CD4-positive, alpha-beta T cell (primary cell): ENCODE measurements around the gene SLC34A3. TPM values are rescaled to one million over a fixed set of nuclear protein-coding genes. Genes with fewer than 3 reads are reported as not detected.
A peak's percentile ranks its signal among the peaks of the same experiment; 100 is the strongest.

Experiments used
- ATAC-seq: fragments of 200-7000 bp; cut with Tn5 transposase; one replicate; pipeline ENCODE4 v1.10.0; 2022; ENCODE audit warnings: mild to moderate bottlenecking; ENCODE audit not compliant: poor library complexity
- CTCF ChIA-PET: fragments of 350-600 bp; sonication (Branson Sonifier 250); formaldehyde crosslinking; loops from one replicate; lab custom pipeline; 2021; ENCODE audit warnings: antibody characterized with exemption, inconsistent platforms; lab: Charles Lee
- POLR2A ChIA-PET: fragments of 350-600 bp; sonication (Branson Sonifier 250); formaldehyde crosslinking; loops from one replicate; lab custom pipeline; 2021; ENCODE audit warnings: antibody characterized with exemption, inconsistent platforms; lab: Charles Lee
- DNase-seq, 14 experiments: peaks; one replicate each; pipeline ENCODE4 v3.0.0-alpha.2; 2013 to 2020; ENCODE audit warnings: mixed read lengths in 2 of 14
- H3K27ac ChIP-seq, 2 donors: one replicate each; pipeline versions ENCODE4 v1.5.1 to v1.7.0; 2013; ENCODE audit warnings: low read length in 2 of 2, low read depth in 1 of 2, mild to moderate bottlenecking in 1 of 2
- H3K27me3 ChIP-seq, 2 experiments: 1 replicate in 1 of 2; 2 replicates in 1 of 2; pipeline versions ENCODE4 v1.6.1 to v1.7.0; 2013; ENCODE audit warnings: low read length in 2 of 2, control low read depth in 1 of 2, mild to moderate bottlenecking in 1 of 2, moderate library complexity in 1 of 2; ENCODE audit not compliant: insufficient read depth in 2 of 2, control insufficient read depth in 1 of 2
- H3K36me3 ChIP-seq: one replicate; pipeline ENCODE4 v1.6.1; 2013; ENCODE audit warnings: low read length, control low read depth; ENCODE audit not compliant: insufficient read depth
- H3K4me1 ChIP-seq: one replicate; pipeline ENCODE4 v1.6.1; 2013; ENCODE audit warnings: low read length, control low read depth; ENCODE audit not compliant: insufficient read depth
- H3K4me3 ChIP-seq: one replicate; pipeline ENCODE4 v1.5.1; 2013; ENCODE audit warnings: mild to moderate bottlenecking, low read length, moderate library complexity
- H3K9me3 ChIP-seq, 2 experiments: 1 replicate in 1 of 2; 2 replicates in 1 of 2; pipeline versions ENCODE4 v1.6.1 to v1.7.0; 2013; ENCODE audit warnings: low read length in 2 of 2, mild to moderate bottlenecking in 2 of 2, control low read depth in 1 of 2, moderate library complexity in 1 of 2; ENCODE audit not compliant: control insufficient read depth in 1 of 2, insufficient read depth in 1 of 2
- H3K27ac Mint-ChIP-seq: one replicate; pipeline ENCODE4 v1.8.0; 2020; ENCODE audit warnings: mixed read lengths
- H3K27me3 Mint-ChIP-seq: one replicate; pipeline ENCODE4 v1.8.0; 2021; ENCODE audit warnings: mixed read lengths
- H3K36me3 Mint-ChIP-seq: one replicate; pipeline ENCODE4 v1.8.0; 2021; ENCODE audit warnings: low read depth, mixed read lengths
- H3K4me1 Mint-ChIP-seq: one replicate; pipeline ENCODE4 v1.8.0; 2021; ENCODE audit warnings: low read depth, mixed read lengths
- H3K4me3 Mint-ChIP-seq: one replicate; pipeline ENCODE4 v1.8.0; 2020; ENCODE audit warnings: mild to moderate bottlenecking, mixed read lengths
- H3K9me3 Mint-ChIP-seq: one replicate; pipeline ENCODE4 v1.8.0; 2020; ENCODE audit warnings: mixed read lengths
- CTCF ChIP-seq: fragments of 200-600 bp; IDR thresholded peaks from one replicate; pipeline ENCODE4 v1.8.0; 2022; ENCODE audit warnings: antibody characterized with exemption, mild to moderate bottlenecking
- intact Hi-C, 2 experiments: fragments of 100-400 bp; cut with DNase I in 1 of 2; cut with micrococcal nuclease in 1 of 2; formaldehyde crosslinking; loops; one replicate each; pipeline versions ENCODE4 v1.15.1 to v1.9.0; 2023 to 2025; cut with DNase I, micrococcal nuclease
- total RNA-seq, 174 experiments: library from RNA in 2 of 174; stranded (reverse) in 2 of 174; gene quantifications; one replicate each; pipeline ENCODE4 v1.2.3 and lab custom pipeline; 2021 to 2026

Gene SLC34A3
- total RNA-seq, 2 experiments from 2014 or later, result not detected

DNA sequence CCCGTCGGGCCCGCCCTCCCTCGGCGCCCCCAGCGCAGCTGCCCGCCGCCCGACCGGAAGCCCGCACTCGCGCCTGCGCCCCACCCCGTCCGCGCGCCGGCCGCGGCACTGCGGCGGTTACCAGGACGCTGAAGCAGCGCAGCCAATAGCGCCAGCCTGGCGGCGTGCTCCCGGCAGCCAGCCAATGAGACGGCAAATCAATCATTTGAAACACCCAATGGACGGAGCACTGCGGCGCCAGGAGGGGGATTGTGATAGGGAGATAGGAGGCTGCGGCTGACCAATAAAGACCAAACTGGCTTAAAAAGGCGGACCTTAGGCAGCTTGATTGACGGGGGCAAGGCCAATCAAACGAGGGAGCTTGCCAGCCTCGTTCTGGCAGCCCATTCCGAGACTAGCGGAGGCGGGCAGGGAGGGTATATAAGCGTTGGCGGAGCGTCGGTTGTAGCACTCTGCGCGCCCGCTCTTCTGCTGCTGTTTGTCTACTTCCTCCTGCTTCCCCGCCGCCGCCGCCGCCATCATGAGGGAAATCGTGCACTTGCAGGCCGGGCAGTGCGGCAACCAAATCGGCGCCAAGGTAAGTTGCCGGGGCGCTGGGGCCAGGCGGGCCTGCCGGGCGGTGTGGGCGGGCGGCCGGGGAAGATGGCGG is 10.3 kb downstream of the SLC34A3 start, which contains the start of gene TUBB4B:
TSS of gene TUBB4B (plus strand) at position 447 of the 649 bp plus-strand sequence. CDS start at position 521, 74 bp downstream.
- Mint-ChIP-seq H3K4me3 (peak within 1 kb of the TSS; percentile 91), H3K27ac (peak within 1 kb of the TSS; percentile 89), H3K27me3 (no peaks in the 10 kb centered on the region), H3K4me1 (peaks cover 17% of the 10 kb centered on the region), H3K9me3 (no peaks in the 10 kb centered on the region), H3K36me3 (peaks cover 22% of the 10 kb centered on the region)
- ChIA-PET POLR2A (interaction anchor here (0.6 to 2.5 kb wide), 36 partner anchors 10 to 831 kb away, joined by 3 to 63 read pairs (median 4); partner anchors contain the start of genes ANAPC2, DPP7, EXD3 and MAN1B1), CTCF (interaction anchor here (0.9 to 1.8 kb wide), 3 partner anchors 14 to 52 kb away, joined by 3 to 5 read pairs (median 4); no protein-coding TSS in a partner anchor)
- H3K27ac ChIP-seq, result peak within 1 kb of the TSS; percentile 64 to 84
- ATAC-seq (peak; percentile 79), DNase-seq (peak; percentile 93 to 100 (median 98))
- no peaks in the 10 kb centered on the region for H3K27me3 ChIP-seq
- peaks cover 21% of the 10 kb centered on the region for H3K36me3 ChIP-seq
- no peak for TF ChIP-seq CTCF
- peaks cover 64% of the 10 kb centered on the region for H3K4me1 ChIP-seq
- peak within 1 kb of the TSS; percentile 68 for H3K4me3 ChIP-seq
- intact Hi-C loops, result loop anchor here (1.0 kb wide), 2 partner anchors 14 to 18 kb away; partner anchors contain the start of gene NELFB (in 1 of the 2)
- no peaks in the 10 kb centered on the region for H3K9me3 ChIP-seq

DNA sequence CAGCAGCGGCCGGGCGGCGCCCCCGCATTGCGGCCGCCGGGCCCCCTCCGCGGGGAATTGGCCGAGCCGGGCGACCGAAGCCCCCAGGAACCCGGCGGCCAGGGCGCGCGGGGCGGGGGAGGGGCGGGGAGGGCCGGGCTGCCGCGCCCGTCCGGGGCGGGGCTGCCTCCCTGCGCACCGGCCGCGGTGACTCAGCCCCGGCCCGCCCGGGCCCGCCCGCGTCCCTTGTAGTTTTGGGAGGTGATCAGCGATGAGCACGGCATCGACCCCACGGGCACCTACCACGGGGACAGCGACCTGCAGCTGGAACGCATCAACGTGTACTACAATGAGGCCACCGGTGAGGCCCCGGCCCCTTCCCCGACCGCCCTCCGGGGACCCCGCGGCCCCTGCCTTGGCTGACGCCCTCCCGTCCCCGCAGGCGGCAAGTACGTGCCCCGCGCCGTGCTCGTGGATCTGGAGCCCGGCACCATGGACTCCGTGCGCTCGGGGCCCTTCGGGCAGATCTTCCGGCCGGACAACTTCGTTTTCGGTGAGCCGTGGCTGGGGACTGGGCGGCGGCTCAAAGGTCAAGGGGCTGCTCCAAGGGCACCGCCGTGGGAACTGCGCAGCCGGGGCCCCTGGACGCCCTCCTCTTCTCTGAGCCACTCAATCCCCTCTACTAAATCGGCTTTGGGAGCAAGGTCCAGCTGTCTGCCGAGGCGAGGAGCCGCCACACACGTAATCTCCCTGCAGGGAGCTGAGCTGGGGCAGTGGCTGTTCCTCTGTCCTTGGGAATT is 11.0 kb downstream of the SLC34A3 start:
- peaks cover 22% of the 10 kb centered on the region for H3K36me3 Mint-ChIP-seq
- no peaks in the 10 kb centered on the region for H3K9me3 ChIP-seq
- H3K4me1 ChIP-seq, result peaks cover 57% of the 10 kb centered on the region
- H3K4me3 ChIP-seq, result peak overlapping the region; percentile 68
- H3K27me3 ChIP-seq, result no peaks in the 10 kb centered on the region
- H3K4me1 Mint-ChIP-seq, result peaks cover 17% of the 10 kb centered on the region
- peak overlapping the region in 1 of 2 donors; percentile 53 for H3K27ac ChIP-seq
- CTCF ChIA-PET, result interaction anchor here (1.3 to 1.8 kb wide), 2 partner anchors 13 to 52 kb away, joined by 4 to 5 read pairs; partner anchors contain the start of gene NELFB
- peaks cover 21% of the 10 kb centered on the region for H3K36me3 ChIP-seq
- POLR2A ChIA-PET, result interaction anchor here (0.8 to 3.3 kb wide), 22 partner anchors 12 to 423 kb away, joined by 3 to 63 read pairs (median 8); partner anchors contain the start of genes ANAPC2, DPP7, EXD3 and MAN1B1
- no peaks in the 10 kb centered on the region for H3K9me3 Mint-ChIP-seq
- no peak for TF ChIP-seq CTCF
- ATAC-seq (peak; percentile 14), DNase-seq (peak in 13 of 14 experiments; percentile 43 to 84 (median 72))
- H3K27ac Mint-ChIP-seq, result peak overlapping the region; percentile 89
- H3K4me3 Mint-ChIP-seq, result peak overlapping the region; percentile 85
- intact Hi-C loops, result loop anchor here in 1 of 2 experiments (1.0 kb wide), 1 partner anchor 14 kb away; the partner anchor contains the start of gene NELFB
- no peaks in the 10 kb centered on the region for H3K27me3 Mint-ChIP-seq
